GM23248 (cell line): ENCODE data around the gene CNTN1. TPM values are rescaled to one million over a fixed set of nuclear protein-coding genes. Genes with fewer than 3 reads are reported as not detected.

ENCODE experiments used
- DNase-seq: peaks from one replicate; pipeline ENCODE4 v3.0.0-alpha.2; 2015
- H2AFZ ChIP-seq: fragments of 200-600 bp; sonication (generic); 2 replicates; pipeline ENCODE4 v1.6.1; 2016; ENCODE audit warnings: antibody characterized with exemption
- H3F3A ChIP-seq: fragments of 200-600 bp; sonication (generic); 2 replicates; pipeline ENCODE4 v1.6.1; 2016; ENCODE audit warnings: mild to moderate bottlenecking, antibody characterized with exemption, mixed run types; ENCODE audit not compliant: insufficient read depth
- H3K27ac ChIP-seq: fragments of 200-600 bp; sonication (generic); 2 replicates; pipeline ENCODE4 v1.5.1; 2016; ENCODE audit warnings: mild to moderate bottlenecking
- H3K27me3 ChIP-seq: fragments of 200-600 bp; sonication (generic); replicated peaks from 2 replicates; pipeline ENCODE4 v1.6.1; 2016; ENCODE audit warnings: mild to moderate bottlenecking; ENCODE audit not compliant: insufficient read depth
- H3K36me3 ChIP-seq: fragments of 200-600 bp; sonication (generic); 2 replicates; pipeline ENCODE4 v1.6.1; 2016; ENCODE audit warnings: low read depth, mild to moderate bottlenecking
- H3K4me1 ChIP-seq: fragments of 200-600 bp; sonication (generic); 2 replicates; pipeline ENCODE4 v1.6.1; 2016; ENCODE audit warnings: mild to moderate bottlenecking; ENCODE audit not compliant: insufficient read depth
- H3K4me2 ChIP-seq: fragments of 200-600 bp; sonication (generic); one replicate; pipeline ENCODE4 v1.6.1; 2016; ENCODE audit warnings: mild to moderate bottlenecking; ENCODE audit not compliant: unreplicated experiment
- H3K4me3 ChIP-seq: fragments of 200-600 bp; sonication (generic); 2 replicates; pipeline ENCODE4 v1.5.1; 2016; ENCODE audit warnings: mild to moderate bottlenecking
- H3K79me2 ChIP-seq: fragments of 200-600 bp; sonication (generic); 2 replicates; pipeline ENCODE4 v1.6.1; 2016; ENCODE audit warnings: mild to moderate bottlenecking; ENCODE audit not compliant: insufficient read depth
- H3K9ac ChIP-seq: fragments of 200-600 bp; sonication (generic); 2 replicates; pipeline ENCODE4 v1.6.1; 2016; ENCODE audit warnings: mild to moderate bottlenecking
- H3K9me2 ChIP-seq: fragments of 200-600 bp; sonication (generic); 2 replicates; pipeline ENCODE4 v1.6.1; 2016; ENCODE audit warnings: mixed run types, mild to moderate bottlenecking, moderate library complexity; ENCODE audit not compliant: insufficient read depth
- H3K9me3 ChIP-seq: fragments of 200-600 bp; sonication (generic); one replicate; pipeline ENCODE4 v1.6.1; 2017; ENCODE audit warnings: low read depth
- H4K20me1 ChIP-seq: fragments of 200-600 bp; sonication (generic); 2 replicates; pipeline ENCODE4 v1.6.0; 2016; ENCODE audit not compliant: insufficient read depth
- EZH2 ChIP-seq: fragments of 200-600 bp; sonication (generic); IDR thresholded peaks from 2 replicates; pipeline ENCODE4 v1.6.1; 2018; ENCODE audit warnings: antibody characterized with exemption, mild to moderate bottlenecking; ENCODE audit not compliant: insufficient read depth, poor library complexity, severe bottlenecking
- EZH2phosphoT487 ChIP-seq: fragments of 200-600 bp; sonication (generic); IDR thresholded peaks from 2 replicates; pipeline ENCODE4 v1.6.1; 2018; ENCODE audit warnings: antibody characterized with exemption, moderate library complexity, mild to moderate bottlenecking, low read depth; ENCODE audit not compliant: insufficient read depth
- WGBS, 2 experiments: methylation state at CpG; one replicate each; pipeline ENCODE4 v1.1.6; 2015 to 2017; ENCODE audit warnings: low lambda C conversion rate in 2 of 2, low coverage in 1 of 2; ENCODE audit errors: missing lambda C conversion rate in 2 of 2; 5-methylcytosine and 5-hydroxymethylcytosine counted together
- in situ Hi-C: fragments of 300-500 bp; cut with MboI; formaldehyde crosslinking; loops from 2 replicates; pipeline ENCODE4 v1.15.0; 2020
- polyA plus RNA-seq: library from polyadenylated mRNA; unstranded; fragments of >200 nt; fragmentation: Nextera tagmentation; extraction: Ambion mirVana; gene quantifications from 2 replicates; pipeline ENCODE4 v1.2.1, GENCODE V29; 2016
- total RNA-seq: library from RNA; depleted of rRNA; stranded (reverse); fragments of >200 nt; shearing (Covaris generic); gene quantifications from 2 replicates; pipeline ENCODE4 v1.2.3, GENCODE V29; 2014

The CNTN1 gene
- total and polyA plus RNA-seq, 2 experiments from 2014 or later: 0.32 to 0.36 TPM

GRCh38 chr12:40829738-40830144, 137.5 kb downstream of the CNTN1 start:
- no peaks in the 10 kb centered on the region for H3K9me2 ChIP-seq
- TF ChIP-seq EZH2phosphoT487 (no peak), EZH2 (no peak)

GRCh38 chr12:40831916-40832315, 139.7 kb downstream of the CNTN1 start:
- Histone ChIP-seq H4K20me1 (no peaks in the 10 kb centered on the region), H3K36me3 (no peaks in the 10 kb centered on the region), H2AFZ (no peak overlapping the region), H3K9me2 (no peaks in the 10 kb centered on the region), H3K27me3 (no peaks in the 10 kb centered on the region), H3K79me2 (no peaks in the 10 kb centered on the region), H3K4me3 (no peak overlapping the region), H3K27ac (no peak overlapping the region), H3K9ac (no peak overlapping the region), H3F3A (no peaks in the 10 kb centered on the region), H3K9me3 (no peaks in the 10 kb centered on the region), H3K4me1 (no peaks in the 10 kb centered on the region), H3K4me2 (no peak overlapping the region)
- TF ChIP-seq EZH2 (no peak), EZH2phosphoT487 (no peak)
- in situ Hi-C loops: no loop called here
- no peak for DNase-seq

More at GRCh38 chr12:40829738-40830144, 137.5 kb downstream of the CNTN1 start:
- 40 to 50% methylated on average over 1 of the region's 1 CpG for WGBS, 2 experiments
- Histone ChIP-seq H3K9me3 (no peaks in the 10 kb centered on the region), H2AFZ (no peak overlapping the region), H3K4me3 (no peak overlapping the region), H3K4me1 (no peaks in the 10 kb centered on the region), H3K4me2 (no peak overlapping the region), H4K20me1 (no peaks in the 10 kb centered on the region), H3F3A (no peaks in the 10 kb centered on the region), H3K27me3 (no peaks in the 10 kb centered on the region), H3K36me3 (no peaks in the 10 kb centered on the region), H3K27ac (no peak overlapping the region), H3K79me2 (no peaks in the 10 kb centered on the region), H3K9ac (no peak overlapping the region)
- peak; percentile 5 for DNase-seq
- in situ Hi-C loops: no loop called here

DNA sequence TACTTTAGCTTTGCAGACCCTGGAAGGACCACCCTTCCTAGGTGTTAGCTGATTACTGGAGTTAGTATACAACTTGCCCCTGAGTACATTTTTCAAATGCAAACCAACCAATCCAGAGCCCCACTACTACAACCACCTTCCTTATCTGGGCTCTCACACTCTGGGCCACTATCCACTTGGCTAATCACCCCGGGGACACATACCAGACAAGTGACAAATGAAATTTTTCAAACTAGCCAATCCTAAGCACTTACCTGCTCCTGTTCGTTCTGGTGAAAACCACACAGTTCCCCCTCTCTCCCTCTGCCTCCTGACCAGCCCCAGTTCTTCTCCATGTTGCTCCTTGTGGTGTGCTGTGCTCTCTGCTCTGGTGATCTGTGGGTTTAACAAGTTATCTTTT, 140.4 kb downstream of the CNTN1 start:
- in situ Hi-C loops: no loop called here
- H3K9ac ChIP-seq: no peak overlapping the region

GRCh38 chr12:40833818-40834217, 141.6 kb downstream of the CNTN1 start:
- TF ChIP-seq EZH2phosphoT487 (no peak), EZH2 (no peak)
- Histone ChIP-seq H3K27ac (no peak overlapping the region), H3K4me1 (no peaks in the 10 kb centered on the region), H3K36me3 (no peaks in the 10 kb centered on the region), H3F3A (no peaks in the 10 kb centered on the region), H3K27me3 (no peaks in the 10 kb centered on the region), H4K20me1 (no peaks in the 10 kb centered on the region), H3K4me3 (no peak overlapping the region), H3K79me2 (no peaks in the 10 kb centered on the region), H3K9me3 (no peaks in the 10 kb centered on the region), H2AFZ (no peak overlapping the region), H3K9ac (no peak overlapping the region), H3K9me2 (no peaks in the 10 kb centered on the region), H3K4me2 (no peak overlapping the region)
- WGBS, 2 experiments: 68 to 75% methylated on average over 2 of the region's 2 CpGs
- DNase-seq: no peak
- in situ Hi-C loops: no loop called here

More for the DNA sequence above, 140.4 kb downstream of the CNTN1 start:
- DNase-seq: no peak
- 28 to 32% methylated on average over 2 of the region's 2 CpGs for WGBS, 2 experiments
- Histone ChIP-seq H3K9me3 (no peaks in the 10 kb centered on the region), H3K9me2 (no peaks in the 10 kb centered on the region), H2AFZ (no peak overlapping the region), H3K27me3 (no peaks in the 10 kb centered on the region), H3K4me3 (no peak overlapping the region), H3K27ac (no peak overlapping the region), H3K4me1 (no peaks in the 10 kb centered on the region), H4K20me1 (no peaks in the 10 kb centered on the region), H3K36me3 (no peaks in the 10 kb centered on the region), H3K79me2 (no peaks in the 10 kb centered on the region), H3K4me2 (no peak overlapping the region), H3F3A (no peaks in the 10 kb centered on the region)
- TF ChIP-seq EZH2 (no peak), EZH2phosphoT487 (no peak)

DNA sequence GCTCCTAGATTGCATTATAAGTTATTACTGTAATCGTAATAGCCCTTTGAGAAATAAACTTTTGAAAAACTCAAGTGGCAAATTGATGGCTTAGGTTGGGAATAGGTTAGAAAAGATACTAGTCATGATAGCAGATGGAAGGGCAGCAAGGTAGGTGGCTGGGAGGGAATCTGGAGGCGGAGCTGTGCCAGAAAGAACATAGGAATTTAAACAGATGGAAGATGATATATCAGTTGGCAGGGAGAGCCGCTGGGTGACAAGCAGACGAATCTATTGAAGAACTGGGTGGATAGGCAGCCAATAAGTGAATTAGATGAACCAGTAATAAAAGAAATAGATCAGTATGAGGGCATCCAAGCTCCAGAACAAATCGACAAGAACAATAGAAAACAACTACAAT, 142.1 kb downstream of the CNTN1 start:
- H3F3A ChIP-seq: no peaks in the 10 kb centered on the region
- H3K4me3 ChIP-seq: no peak overlapping the region
- DNase-seq: no peak
- in situ Hi-C loops: no loop called here
- H3K4me2 ChIP-seq: no peak overlapping the region
- H3K27ac ChIP-seq: no peak overlapping the region
- H3K27me3 ChIP-seq: no peaks in the 10 kb centered on the region
- WGBS, 2 experiments: 54 to 62% methylated on average over 5 of the region's 5 CpGs
- no peaks in the 10 kb centered on the region for H3K9me3 ChIP-seq
- no peak overlapping the region for H2AFZ ChIP-seq
- no peaks in the 10 kb centered on the region for H4K20me1 ChIP-seq
- H3K9me2 ChIP-seq: no peaks in the 10 kb centered on the region
- no peak overlapping the region for H3K9ac ChIP-seq
- no peak for TF ChIP-seq EZH2phosphoT487
- TF ChIP-seq EZH2: no peak
- no peaks in the 10 kb centered on the region for H3K4me1 ChIP-seq
- no peaks in the 10 kb centered on the region for H3K36me3 ChIP-seq
- H3K79me2 ChIP-seq: no peaks in the 10 kb centered on the region
